ENCODE results near the gene RETREG1.
"Not testable (repeated sequence)": the region's sequence is repeated elsewhere in the genome, so short reads cannot be mapped to it uniquely, and the experiment has no call there.

The RETREG1 gene

GRCh38 chr5:16616536-16617273 is at the start of gene RETREG1:
Gene RETREG1, minus strand, starts transcription at chr5:16616997. Its CDS starts 26 bp downstream, at chr5:16616971.
- DNase-seq = no peak

- DNase-seq = no peak
Measured at GRCh38 chr5:16666130-16666882, 49.5 kb upstream of the RETREG1 start.

GRCh38 chr5:16665601-16666000 is 48.8 kb upstream of the RETREG1 start:
- DNase-seq = no peak

GRCh38 chr5:16664368-16664767 is 47.6 kb upstream of the RETREG1 start:
- no peak for DNase-seq

GRCh38 chr5:16663840-16664239 is 47.0 kb upstream of the RETREG1 start:
- no peak for DNase-seq

GRCh38 chr5:16661713-16662112 is 44.9 kb upstream of the RETREG1 start:
- DNase-seq = no peak

GRCh38 chr5:16660982-16661381 is 44.2 kb upstream of the RETREG1 start:
- no peak for DNase-seq

- no peak for DNase-seq
Measured at GRCh38 chr5:16659536-16659935, 42.7 kb upstream of the RETREG1 start.

- DNase-seq = no peak
Measured at GRCh38 chr5:16656561-16657191, 39.9 kb upstream of the RETREG1 start.

GRCh38 chr5:16654647-16655334 is 38.0 kb upstream of the RETREG1 start:
- no peak for DNase-seq

- DNase-seq = not testable (repeated sequence)
Measured at GRCh38 chr5:16648739-16649138, 31.9 kb upstream of the RETREG1 start.

- no peak for DNase-seq
Measured at GRCh38 chr5:16644301-16644889, 27.6 kb upstream of the RETREG1 start.

GRCh38 chr5:16642867-16643266 is 26.1 kb upstream of the RETREG1 start:
- no peak for DNase-seq

GRCh38 chr5:16639206-16639605 is 22.4 kb upstream of the RETREG1 start:
- no peak for DNase-seq

- no peak for DNase-seq
Measured at GRCh38 chr5:16628376-16628775, 11.6 kb upstream of the RETREG1 start.

GRCh38 chr5:16626696-16627264 is 10.0 kb upstream of the RETREG1 start:
- DNase-seq = peak; percentile 65

GRCh38 chr5:16625096-16625495 is 8.3 kb upstream of the RETREG1 start:
- DNase-seq = peak; percentile 39

GRCh38 chr5:16619136-16619535 is 2.3 kb upstream of the RETREG1 start:
- no peak for DNase-seq

GRCh38 chr5:16618138-16618897 is 1.5 kb upstream of the RETREG1 start:
- DNase-seq = no peak

GRCh38 chr5:16617274-16617968 is 624 bp upstream of the RETREG1 start:
- DNase-seq = no peak

Measured in OCI-M1 (cell line).